MM.1S (cell line): ENCODE measurements around the gene SCNN1B.

Source experiments
- DNase-seq: peaks from one replicate; pipeline ENCODE4 v3.0.0-alpha.2; 2015
- H2AFZ ChIP-seq: fragments of 300-600 bp; sonication (generic); 2 replicates; pipeline ENCODE4 v1.6.0; 2016; ENCODE audit warnings: antibody characterized with exemption, low read length
- H3F3A ChIP-seq: fragments of 300-600 bp; sonication (generic); 2 replicates; pipeline ENCODE4 v1.6.1; 2016; ENCODE audit warnings: mild to moderate bottlenecking, antibody characterized with exemption, low read length, moderate library complexity, mixed read lengths; ENCODE audit not compliant: insufficient read depth
- H3K27ac ChIP-seq: fragments of 300-600 bp; sonication (generic); 2 replicates; pipeline ENCODE4 v1.5.1; 2016; ENCODE audit warnings: mild to moderate bottlenecking, low read length
- H3K27me3 ChIP-seq: fragments of 300-600 bp; sonication (generic); replicated peaks from 2 replicates; pipeline ENCODE4 v1.6.0; 2016; ENCODE audit warnings: low read length; ENCODE audit not compliant: insufficient read depth
- H3K36me3 ChIP-seq: fragments of 300-600 bp; sonication (generic); replicated peaks from 2 replicates; pipeline ENCODE4 v1.6.1; 2016; ENCODE audit warnings: mild to moderate bottlenecking, low read length, mixed read lengths; ENCODE audit not compliant: insufficient read depth
- H3K4me1 ChIP-seq: fragments of 300-600 bp; sonication (generic); 2 replicates; pipeline ENCODE4 v1.6.1; 2016; ENCODE audit warnings: low read length, mixed read lengths
- H3K4me2 ChIP-seq: fragments of 300-600 bp; sonication (generic); 2 replicates; pipeline ENCODE4 v1.6.0; 2016; ENCODE audit warnings: low read depth, low read length
- H3K4me3 ChIP-seq: fragments of 300-600 bp; sonication (generic); 2 replicates; pipeline ENCODE4 v1.5.1; 2016; ENCODE audit warnings: low read length, mixed read lengths
- H3K79me2 ChIP-seq: fragments of 300-600 bp; sonication (generic); 2 replicates; pipeline ENCODE4 v1.6.1; 2016; ENCODE audit warnings: mixed run types, low read length, mixed read lengths
- H3K9ac ChIP-seq: fragments of 300-600 bp; sonication (generic); 2 replicates; pipeline ENCODE4 v1.6.1; 2016; ENCODE audit warnings: low read length, mixed read lengths
- H3K9me2 ChIP-seq: fragments of 300-600 bp; sonication (generic); replicated peaks from 2 replicates; pipeline ENCODE4 v1.6.1; 2016; ENCODE audit warnings: mild to moderate bottlenecking, low read length, mixed read lengths; ENCODE audit not compliant: insufficient read depth
- H3K9me3 ChIP-seq: fragments of 300-600 bp; sonication (generic); replicated peaks from 2 replicates; pipeline ENCODE4 v1.6.1; 2016; ENCODE audit warnings: mild to moderate bottlenecking, low read length, mixed read lengths; ENCODE audit not compliant: insufficient read depth
- H4K20me1 ChIP-seq: fragments of 300-600 bp; sonication (generic); 2 replicates; pipeline ENCODE4 v1.6.1; 2016; ENCODE audit warnings: mild to moderate bottlenecking, low read length, moderate library complexity, mixed read lengths; ENCODE audit not compliant: insufficient read depth
- EZH2 ChIP-seq: fragments of 300-600 bp; sonication (generic); optimal IDR thresholded peaks from 2 replicates; pipeline ENCODE3; 2017; ENCODE audit warnings: low read depth, mild to moderate bottlenecking, antibody characterized with exemption, low read length, mixed read lengths
- EZH2phosphoT487 ChIP-seq: fragments of 300-600 bp; sonication (generic); IDR thresholded peaks from 2 replicates; pipeline ENCODE4 v1.6.1; 2018; ENCODE audit warnings: antibody characterized with exemption, low read length
- TF ChIP-seq, protein P1 (sequence below): fragments of 300-600 bp; sonication (generic); IDR thresholded peaks from 2 replicates; pipeline ENCODE4 v1.5.1; 2016; ENCODE audit warnings: antibody characterized with exemption, low read length, mixed read lengths

SCNN1B gene

DNA sequence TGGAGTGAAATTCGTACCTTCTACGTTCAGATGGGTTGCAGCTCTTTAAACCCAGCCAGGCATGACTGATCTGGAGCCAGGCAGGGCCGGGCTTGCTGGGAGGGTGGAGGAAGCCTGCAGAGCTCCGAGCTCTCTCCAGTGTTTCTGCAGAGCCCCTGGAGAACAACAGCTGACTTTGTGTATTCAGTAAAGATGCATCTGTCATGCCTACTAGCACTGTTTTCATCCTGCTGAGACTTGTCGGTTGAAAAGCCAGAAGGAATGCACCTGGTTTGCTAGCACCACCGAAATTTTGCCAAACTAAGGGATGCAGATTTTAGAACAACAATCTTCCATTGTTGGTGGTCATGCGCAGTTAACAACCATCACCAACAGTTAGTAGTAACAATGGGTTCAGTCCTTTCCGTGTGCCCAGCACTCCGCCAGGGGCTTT is 22.4 kb upstream of the SCNN1B start:
- Histone ChIP-seq H3K9me2 (no peaks in the 10 kb centered on the region), H3K36me3 (no peaks in the 10 kb centered on the region), H3K9ac (no peak overlapping the region), H3K4me1 (no peaks in the 10 kb centered on the region), H4K20me1 (no peaks in the 10 kb centered on the region), H3K4me2 (no peak overlapping the region), H3K27me3 (no peaks in the 10 kb centered on the region), H3K9me3 (no peaks in the 10 kb centered on the region), H3K27ac (no peak overlapping the region), H3K4me3 (no peak overlapping the region), H2AFZ (no peak overlapping the region), H3F3A (no peaks in the 10 kb centered on the region), H3K79me2 (no peaks in the 10 kb centered on the region)
- DNase-seq, result no peak
- TF ChIP-seq, protein P1, sequence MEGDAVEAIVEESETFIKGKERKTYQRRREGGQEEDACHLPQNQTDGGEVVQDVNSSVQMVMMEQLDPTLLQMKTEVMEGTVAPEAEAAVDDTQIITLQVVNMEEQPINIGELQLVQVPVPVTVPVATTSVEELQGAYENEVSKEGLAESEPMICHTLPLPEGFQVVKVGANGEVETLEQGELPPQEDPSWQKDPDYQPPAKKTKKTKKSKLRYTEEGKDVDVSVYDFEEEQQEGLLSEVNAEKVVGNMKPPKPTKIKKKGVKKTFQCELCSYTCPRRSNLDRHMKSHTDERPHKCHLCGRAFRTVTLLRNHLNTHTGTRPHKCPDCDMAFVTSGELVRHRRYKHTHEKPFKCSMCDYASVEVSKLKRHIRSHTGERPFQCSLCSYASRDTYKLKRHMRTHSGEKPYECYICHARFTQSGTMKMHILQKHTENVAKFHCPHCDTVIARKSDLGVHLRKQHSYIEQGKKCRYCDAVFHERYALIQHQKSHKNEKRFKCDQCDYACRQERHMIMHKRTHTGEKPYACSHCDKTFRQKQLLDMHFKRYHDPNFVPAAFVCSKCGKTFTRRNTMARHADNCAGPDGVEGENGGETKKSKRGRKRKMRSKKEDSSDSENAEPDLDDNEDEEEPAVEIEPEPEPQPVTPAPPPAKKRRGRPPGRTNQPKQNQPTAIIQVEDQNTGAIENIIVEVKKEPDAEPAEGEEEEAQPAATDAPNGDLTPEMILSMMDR, result no peak
- TF ChIP-seq EZH2 (no peak), EZH2phosphoT487 (no peak)

DNA sequence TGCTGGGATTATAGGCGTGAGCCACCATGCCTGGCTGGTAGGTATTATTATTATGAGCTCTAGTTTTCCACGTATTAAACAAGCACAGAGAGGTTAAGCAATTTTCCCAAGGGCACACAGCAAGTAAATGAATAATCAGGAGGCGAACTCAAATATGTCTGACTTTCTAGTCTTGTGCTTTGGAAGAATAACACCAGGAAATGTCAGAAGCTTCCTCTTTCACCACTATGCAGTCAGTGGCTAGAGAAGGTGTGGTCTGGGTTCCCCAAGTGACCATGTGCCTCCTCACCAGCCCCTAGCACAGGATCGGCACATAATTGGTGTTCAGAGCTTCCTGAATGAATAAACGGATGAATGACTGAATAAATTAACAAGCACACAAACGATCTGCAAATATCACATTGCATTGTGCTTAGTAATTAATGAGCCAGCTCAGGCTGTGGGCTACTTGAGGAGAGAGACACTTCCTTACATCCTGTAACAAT is 21.6 kb upstream of the SCNN1B start:
- Histone ChIP-seq H3K27me3 (no peaks in the 10 kb centered on the region), H4K20me1 (no peaks in the 10 kb centered on the region), H3K9me3 (no peaks in the 10 kb centered on the region), H2AFZ (no peak overlapping the region), H3K9ac (no peak overlapping the region), H3K4me1 (no peaks in the 10 kb centered on the region), H3K9me2 (no peaks in the 10 kb centered on the region), H3K36me3 (no peaks in the 10 kb centered on the region), H3K79me2 (no peaks in the 10 kb centered on the region), H3K4me2 (no peak overlapping the region), H3K4me3 (no peak overlapping the region), H3K27ac (no peak overlapping the region), H3F3A (no peaks in the 10 kb centered on the region)
- TF ChIP-seq EZH2phosphoT487, result no peak
- TF ChIP-seq, protein P1, result no peak
- TF ChIP-seq EZH2, result no peak
- no peak for DNase-seq

DNA sequence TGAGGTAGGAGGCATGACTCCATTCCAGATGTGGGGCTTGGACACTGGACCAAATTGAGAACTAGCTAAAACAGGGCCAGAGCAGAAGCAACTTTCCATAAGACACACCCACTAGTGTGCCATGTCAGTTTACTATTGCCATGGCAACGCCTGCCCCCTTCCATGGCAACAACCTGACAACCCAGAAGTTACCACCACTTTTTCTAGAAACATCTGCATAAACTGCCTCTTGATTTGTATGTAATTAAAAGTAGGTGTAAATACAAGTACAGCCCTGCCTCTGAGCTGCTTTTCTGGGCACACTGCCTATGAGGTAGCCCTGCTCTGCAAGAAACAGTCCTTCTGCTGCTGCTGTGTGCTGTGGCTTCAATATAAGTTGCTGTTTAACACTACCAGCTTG is 19.5 kb upstream of the SCNN1B start:
- no peak overlapping the region for H3K9ac ChIP-seq
- H3K79me2 ChIP-seq, result no peaks in the 10 kb centered on the region
- H3F3A ChIP-seq, result no peaks in the 10 kb centered on the region
- H3K4me3 ChIP-seq, result no peak overlapping the region
- H3K27ac ChIP-seq, result no peak overlapping the region
- no peak for TF ChIP-seq EZH2
- TF ChIP-seq, protein P1, result no peak
- no peak for TF ChIP-seq EZH2phosphoT487
- no peak for DNase-seq
- H3K9me3 ChIP-seq, result no peaks in the 10 kb centered on the region
- H4K20me1 ChIP-seq, result no peaks in the 10 kb centered on the region
- H2AFZ ChIP-seq, result no peak overlapping the region
- H3K9me2 ChIP-seq, result no peaks in the 10 kb centered on the region
- no peaks in the 10 kb centered on the region for H3K27me3 ChIP-seq
- H3K36me3 ChIP-seq, result no peaks in the 10 kb centered on the region
- no peaks in the 10 kb centered on the region for H3K4me1 ChIP-seq
- H3K4me2 ChIP-seq, result no peak overlapping the region
